SJCRH30 (cell line): ENCODE results near the gene SEC24C. TPM values are rescaled to one million over a fixed set of nuclear protein-coding genes. Genes with fewer than 3 reads are reported as not detected.

Source experiments
- DNase-seq, 2 experiments: peaks; one replicate each; pipeline ENCODE4 v3.0.0-alpha.2; 2015 to 2020
- H3K27ac ChIP-seq: fragments of 250-450 bp; sonication (Bioruptor Pico); 2 replicates; pipeline ENCODE4 v1.5.1; 2020; ENCODE audit warnings: mild to moderate bottlenecking, moderate library complexity
- H3K27me3 ChIP-seq: fragments of 250-450 bp; sonication (Bioruptor Pico); 2 replicates; pipeline ENCODE4 v1.5.1; 2020; ENCODE audit warnings: mild to moderate bottlenecking, moderate library complexity
- H3K36me3 ChIP-seq: fragments of 250-450 bp; sonication (Bioruptor Pico); 2 replicates; pipeline ENCODE4 v1.5.1; 2020; ENCODE audit warnings: mild to moderate bottlenecking, moderate library complexity
- H3K4me1 ChIP-seq: fragments of 250-450 bp; sonication (Bioruptor Pico); 2 replicates; pipeline ENCODE4 v1.5.1; 2020; ENCODE audit warnings: mild to moderate bottlenecking, moderate library complexity
- H3K4me3 ChIP-seq: fragments of 250-450 bp; sonication (Bioruptor Pico); 2 replicates; pipeline ENCODE4 v1.5.1; 2020; ENCODE audit warnings: mild to moderate bottlenecking, moderate library complexity
- H3K9me3 ChIP-seq: fragments of 250-450 bp; sonication (Bioruptor Pico); replicated peaks from 2 replicates; pipeline ENCODE4 v1.5.1; 2020; ENCODE audit warnings: mild to moderate bottlenecking, moderate library complexity
- total RNA-seq: library from RNA; depleted of rRNA; stranded (reverse); fragments of >200 nt; shearing (Covaris generic); gene quantifications from 2 replicates; pipeline ENCODE4 v1.2.3, GENCODE V29; 2014

The SEC24C gene
- total RNA-seq, 1 experiment from 2014 or later: 92.2 TPM

DNA sequence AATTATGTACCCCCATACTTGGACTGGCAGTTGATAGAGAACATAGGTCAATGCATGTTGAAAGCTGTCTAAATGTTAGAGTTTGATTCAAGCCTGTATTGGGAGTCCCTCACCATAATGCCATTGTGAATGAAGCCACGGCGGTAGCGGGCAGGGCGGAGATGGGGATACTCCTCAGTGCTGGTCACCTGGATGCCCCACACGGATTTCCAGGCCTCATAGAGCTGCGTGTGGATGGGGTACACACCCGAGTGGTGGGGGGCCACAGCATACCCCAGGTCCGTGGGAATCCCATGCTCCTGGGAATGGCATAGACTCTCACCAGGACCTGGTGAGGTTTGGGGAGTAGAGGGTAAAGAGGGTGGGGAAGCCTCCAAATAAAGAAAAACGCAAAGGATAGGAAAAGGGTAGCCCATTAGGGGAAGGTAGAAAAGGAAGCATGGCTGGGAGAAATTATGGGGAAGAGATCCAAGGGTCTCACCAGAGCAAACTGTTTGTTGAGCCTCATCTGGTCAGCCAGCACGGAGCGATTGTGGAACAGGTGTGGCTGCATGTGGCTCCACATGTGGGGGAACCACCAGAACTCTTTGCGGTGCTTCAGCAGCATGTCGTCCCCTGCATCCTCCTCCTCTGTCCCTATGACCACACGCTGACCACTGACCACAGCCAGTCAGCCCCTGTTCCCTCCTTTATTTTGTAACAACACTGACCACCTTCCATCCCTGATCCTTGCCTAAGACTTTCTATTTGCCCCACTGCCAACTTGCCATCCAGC is 62.2 kb downstream of the SEC24C start:
- DNase-seq: no peak
- Histone ChIP-seq H3K9me3 (no peaks in the 10 kb centered on the region), H3K27ac (no peak overlapping the region), H3K36me3 (peaks cover 38% of the 10 kb centered on the region), H3K4me1 (no peaks in the 10 kb centered on the region), H3K4me3 (no peak overlapping the region), H3K27me3 (no peaks in the 10 kb centered on the region)

DNA sequence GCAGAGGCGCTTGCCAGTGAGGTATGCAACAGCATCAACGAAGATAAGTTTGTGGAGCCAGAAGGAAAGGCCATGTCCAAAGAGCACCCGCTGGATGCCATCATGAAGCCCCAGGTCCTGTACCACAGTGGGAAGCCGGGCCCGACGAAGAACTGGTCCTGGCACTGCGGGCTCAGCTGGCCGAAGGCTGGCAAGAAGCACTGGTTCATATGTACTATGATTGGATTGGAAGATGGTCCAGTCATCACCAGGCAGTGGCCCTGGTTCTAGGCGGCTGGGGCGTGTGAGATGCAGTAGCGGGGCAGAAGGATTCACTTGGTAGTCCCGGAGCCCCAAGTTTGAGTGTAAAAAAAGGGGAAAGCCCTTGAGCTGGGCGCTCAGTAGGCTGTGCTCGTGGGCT is 63.3 kb downstream of the SEC24C start:
- peaks cover 28% of the 10 kb centered on the region for H3K36me3 ChIP-seq

DNA sequence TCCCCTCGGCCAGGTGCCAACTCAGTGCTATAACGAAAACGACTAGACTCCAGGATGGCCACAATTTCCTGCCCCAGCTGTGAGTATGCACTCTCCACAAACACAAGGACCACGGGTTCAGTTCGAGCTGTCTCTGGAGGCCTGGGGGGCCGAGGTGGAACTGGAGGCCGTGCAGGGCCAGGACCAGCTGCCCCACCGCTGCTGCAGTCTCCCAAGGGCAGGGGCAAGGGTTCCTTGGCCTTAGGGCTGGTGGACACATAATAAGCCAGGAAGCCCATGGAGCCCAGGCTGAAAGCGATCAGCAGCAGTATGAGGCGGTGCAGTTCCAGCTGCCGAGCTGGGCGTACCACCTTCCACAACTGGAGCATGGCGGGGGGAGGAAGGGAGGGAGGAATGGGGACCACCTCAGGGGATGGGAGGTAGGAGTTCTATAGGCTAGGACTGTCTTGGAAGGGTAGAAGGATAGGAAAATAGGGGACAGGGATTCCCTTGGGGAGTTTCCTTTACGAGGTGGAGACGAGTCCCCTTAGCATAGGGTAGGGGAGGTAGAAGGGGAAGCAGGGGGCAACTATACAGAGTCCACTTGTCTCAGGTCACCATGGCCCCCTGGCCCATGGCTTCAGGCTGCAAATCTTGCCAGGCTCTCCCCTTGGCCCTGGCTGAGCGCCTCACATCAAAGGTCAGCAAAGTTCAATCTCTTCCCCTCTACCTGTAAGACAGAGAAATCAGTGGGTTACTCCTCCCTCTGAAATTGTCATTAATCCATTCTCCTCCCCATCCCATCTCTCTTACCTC is 64.0 kb downstream of the SEC24C start:
- no peak overlapping the region for H3K4me3 ChIP-seq
- peaks cover 27% of the 10 kb centered on the region for H3K36me3 ChIP-seq
- no peak for DNase-seq
- H3K9me3 ChIP-seq: no peaks in the 10 kb centered on the region
- H3K4me1 ChIP-seq: peaks cover 6% of the 10 kb centered on the region; the same call in 1 of the 2 replicates
- H3K27me3 ChIP-seq: no peaks in the 10 kb centered on the region
- H3K27ac ChIP-seq: no peak overlapping the region

More for the DNA sequence above, 63.3 kb downstream of the SEC24C start:
- Histone ChIP-seq H3K4me3 (no peak overlapping the region), H3K4me1 (peaks cover 4% of the 10 kb centered on the region; the same call in 1 of the 2 replicates), H3K27ac (no peak overlapping the region), H3K27me3 (no peaks in the 10 kb centered on the region), H3K9me3 (no peaks in the 10 kb centered on the region)
- no peak for DNase-seq

GRCh38 chr10:73809061-73809818 is 65.1 kb downstream of the SEC24C start:
- DNase-seq: no peak
- Histone ChIP-seq H3K4me3 (no peak overlapping the region), H3K9me3 (no peaks in the 10 kb centered on the region), H3K36me3 (peaks cover 22% of the 10 kb centered on the region), H3K27me3 (no peaks in the 10 kb centered on the region), H3K4me1 (peaks cover 10% of the 10 kb centered on the region; the same call in 1 of the 2 replicates), H3K27ac (no peak overlapping the region)

DNA sequence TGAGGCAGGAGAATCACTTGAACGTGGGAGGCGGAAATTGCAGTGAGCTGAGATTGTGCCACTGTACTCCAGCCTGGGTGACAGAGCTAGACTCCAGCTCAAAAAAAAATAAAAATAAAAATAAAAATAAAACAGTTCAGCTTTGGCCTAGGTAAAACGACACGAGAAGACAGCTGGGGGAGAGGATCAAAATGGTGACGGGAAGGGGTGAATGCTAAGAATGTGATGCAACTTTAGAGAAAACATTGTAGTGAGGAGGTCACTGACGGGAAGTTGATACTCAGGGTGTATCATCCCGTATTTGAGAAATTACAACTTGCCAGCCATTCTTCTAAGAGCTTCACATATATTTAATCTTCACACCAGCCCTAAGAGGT is 66.2 kb downstream of the SEC24C start:
- Histone ChIP-seq H3K4me3 (peak overlapping the region; percentile 93), H3K9me3 (no peaks in the 10 kb centered on the region), H3K27ac (no peak overlapping the region), H3K36me3 (peaks cover 19% of the 10 kb centered on the region; the same call in 1 of the 2 replicates), H3K4me1 (peaks cover 18% of the 10 kb centered on the region), H3K27me3 (no peaks in the 10 kb centered on the region)
- no peak for DNase-seq

- peaks cover 14% of the 10 kb centered on the region; the same call in 1 of the 2 replicates for H3K36me3 ChIP-seq
- peaks cover 18% of the 10 kb centered on the region for H3K4me1 ChIP-seq
- H3K4me3 ChIP-seq: peak overlapping the region; percentile 93
- H3K9me3 ChIP-seq: no peaks in the 10 kb centered on the region
- no peaks in the 10 kb centered on the region for H3K27me3 ChIP-seq
- peak overlapping the region; percentile 54; the same call in 1 of the 2 replicates for H3K27ac ChIP-seq
- peak in 1 of 2 experiments; percentile 40 for DNase-seq
Observed at GRCh38 chr10:73810735-73811465, 66.7 kb downstream of the SEC24C start.

- Histone ChIP-seq H3K9me3 (no peaks in the 10 kb centered on the region), H3K4me1 (peaks cover 18% of the 10 kb centered on the region), H3K36me3 (peaks cover 3% of the 10 kb centered on the region; the same call in 1 of the 2 replicates), H3K27ac (no peak overlapping the region), H3K27me3 (no peaks in the 10 kb centered on the region), H3K4me3 (no peak overlapping the region)
- DNase-seq: peak in 1 of 2 experiments; percentile 44
Observed at GRCh38 chr10:73812657-73813056, 68.5 kb downstream of the SEC24C start.

- no peak overlapping the region for H3K4me3 ChIP-seq
- DNase-seq: no peak
- no peaks in the 10 kb centered on the region for H3K27me3 ChIP-seq
- H3K9me3 ChIP-seq: no peaks in the 10 kb centered on the region
- no peak overlapping the region for H3K27ac ChIP-seq
- H3K36me3 ChIP-seq: peaks cover 3% of the 10 kb centered on the region; the same call in 1 of the 2 replicates
- peaks cover 18% of the 10 kb centered on the region for H3K4me1 ChIP-seq
Observed at GRCh38 chr10:73813333-73813732, 69.2 kb downstream of the SEC24C start.

- Histone ChIP-seq H3K4me3 (no peak overlapping the region), H3K36me3 (peaks cover 3% of the 10 kb centered on the region; the same call in 1 of the 2 replicates), H3K9me3 (no peaks in the 10 kb centered on the region), H3K27me3 (no peaks in the 10 kb centered on the region), H3K27ac (peak overlapping the region; percentile 50), H3K4me1 (peaks cover 18% of the 10 kb centered on the region)
- DNase-seq: peak; percentile 91 to 92
Observed at GRCh38 chr10:73814276-73814895, 70.2 kb downstream of the SEC24C start.

- Histone ChIP-seq H3K36me3 (peaks cover 3% of the 10 kb centered on the region; the same call in 1 of the 2 replicates), H3K4me3 (no peak overlapping the region), H3K27ac (peak overlapping the region; percentile 50), H3K27me3 (no peaks in the 10 kb centered on the region), H3K4me1 (peaks cover 18% of the 10 kb centered on the region), H3K9me3 (no peaks in the 10 kb centered on the region)
- peak in 1 of 2 experiments; percentile 55 for DNase-seq
Observed at GRCh38 chr10:73814896-73815718, 70.9 kb downstream of the SEC24C start.

DNA sequence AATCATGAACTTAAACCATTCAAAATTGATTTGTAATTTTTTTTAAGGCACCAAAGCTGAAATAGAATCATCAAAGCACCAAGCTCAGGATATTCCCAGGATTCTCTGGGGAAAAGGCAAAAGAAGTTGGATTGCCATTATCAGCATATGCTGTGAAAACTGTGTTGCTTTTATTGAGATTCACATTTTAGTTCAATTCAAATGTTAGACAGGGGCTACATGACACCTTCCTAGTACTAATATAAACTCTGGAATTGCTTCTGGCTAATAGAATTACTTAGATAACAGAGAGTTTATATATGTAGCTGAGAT is 71.5 kb downstream of the SEC24C start:
- H3K27ac ChIP-seq: no peak overlapping the region
- peaks cover 18% of the 10 kb centered on the region for H3K4me1 ChIP-seq
- H3K4me3 ChIP-seq: no peak overlapping the region
- peaks cover 3% of the 10 kb centered on the region; the same call in 1 of the 2 replicates for H3K36me3 ChIP-seq
- H3K27me3 ChIP-seq: no peaks in the 10 kb centered on the region
- no peak for DNase-seq
- no peaks in the 10 kb centered on the region for H3K9me3 ChIP-seq

GRCh38 chr10:73816917-73817729 is 73.0 kb downstream of the SEC24C start:
- H3K9me3 ChIP-seq: no peaks in the 10 kb centered on the region
- DNase-seq: no peak
- no peak overlapping the region for H3K4me3 ChIP-seq
- peaks cover 3% of the 10 kb centered on the region; the same call in 1 of the 2 replicates for H3K36me3 ChIP-seq
- peaks cover 17% of the 10 kb centered on the region for H3K4me1 ChIP-seq
- H3K27me3 ChIP-seq: no peaks in the 10 kb centered on the region
- H3K27ac ChIP-seq: no peak overlapping the region
